H1 (cell line): ENCODE results near the gene COPA.

Experiments used
- BACH1 ChIP-seq: IDR thresholded peaks from 2 replicates; pipeline ENCODE4 v1.6.1; 2012; ENCODE audit warnings: low read length, improper control_type of control experiment
- CHD2 ChIP-seq: IDR thresholded peaks from 2 replicates; pipeline ENCODE4 v1.6.1; 2012; ENCODE audit warnings: low read length, improper control_type of control experiment
- POLR2AphosphoS5 ChIP-seq: IDR thresholded peaks from 2 replicates; pipeline ENCODE4 v1.6.1; 2011; ENCODE audit warnings: low read depth, low read length
- RBBP5 ChIP-seq: IDR thresholded peaks from 2 replicates; pipeline ENCODE4 v1.7.1; 2012; ENCODE audit warnings: low read depth, mild to moderate bottlenecking, inconsistent platforms, low read length, moderate library complexity, borderline replicate concordance
- RXRA ChIP-seq: IDR thresholded peaks from 2 replicates; pipeline ENCODE4 v1.6.1; 2011; ENCODE audit warnings: low read depth, mild to moderate bottlenecking, low read length, moderate library complexity; ENCODE audit not compliant: insufficient read depth
- SIRT6 ChIP-seq: IDR thresholded peaks from one replicate; pipeline ENCODE4 v1.7.1; 2012; ENCODE audit warnings: low read length, inconsistent platforms
- SUZ12 ChIP-seq: fragments of 200-600 bp; sonication (generic); IDR thresholded peaks from 2 replicates; pipeline ENCODE4 v1.6.1; 2012; ENCODE audit warnings: mild to moderate bottlenecking, inconsistent platforms, low read length, moderate library complexity, mixed read lengths
- YY1 ChIP-seq: IDR thresholded peaks from 2 replicates; pipeline ENCODE4 v1.6.1; 2011; ENCODE audit warnings: low read depth, mild to moderate bottlenecking, low read length
- TF ChIP-seq, protein P1 (sequence below): IDR thresholded peaks from 2 replicates; pipeline ENCODE4 v1.6.1; 2012; ENCODE audit warnings: low read length, inconsistent platforms
- TF ChIP-seq, protein P2 (sequence below): IDR thresholded peaks from 2 replicates; pipeline ENCODE4 v1.6.1; 2012; ENCODE audit warnings: inconsistent platforms
- TF ChIP-seq, protein P3 (sequence below), 3 experiments: IDR thresholded peaks; 1 replicate in 2 of 3; 2 replicates in 1 of 3; pipeline versions ENCODE4 v1.5.1 to v1.6.1; 2011; ENCODE audit warnings: low read length in 3 of 3, mild to moderate bottlenecking in 3 of 3, inconsistent platforms in 2 of 3, low read depth in 1 of 3, moderate library complexity in 1 of 3; ENCODE audit not compliant: insufficient read depth in 1 of 3; ENCODE audit errors: control extremely low read depth in 1 of 3

DNA sequence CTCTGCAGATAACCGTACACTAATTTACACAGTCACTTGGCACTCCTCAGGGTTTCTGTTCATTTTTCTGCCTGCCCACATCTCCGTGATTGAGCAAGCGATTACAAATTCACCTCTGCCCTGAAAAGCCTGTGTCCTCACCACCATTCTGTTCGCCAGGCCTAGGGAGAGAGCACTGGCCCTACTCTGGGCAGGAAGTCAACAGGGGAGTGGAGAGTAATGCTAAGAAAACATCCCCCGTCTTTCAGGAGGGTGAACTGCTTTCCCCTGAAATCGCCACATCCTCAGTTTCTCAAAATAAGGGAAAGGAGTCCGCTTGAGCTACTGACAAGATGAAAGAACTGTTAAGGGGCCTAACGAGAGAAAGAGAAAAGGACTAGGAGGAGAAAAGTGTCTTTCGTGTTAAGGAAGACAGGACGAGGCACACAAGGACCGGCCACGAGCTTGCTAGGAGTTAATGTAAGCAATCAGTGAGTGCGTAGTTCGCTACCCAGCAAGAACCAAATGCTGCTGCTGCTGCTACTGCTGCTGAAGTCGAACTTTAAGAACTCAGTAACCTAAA lies 58.7 kb downstream of the COPA start:
- TF ChIP-seq, protein P1, sequence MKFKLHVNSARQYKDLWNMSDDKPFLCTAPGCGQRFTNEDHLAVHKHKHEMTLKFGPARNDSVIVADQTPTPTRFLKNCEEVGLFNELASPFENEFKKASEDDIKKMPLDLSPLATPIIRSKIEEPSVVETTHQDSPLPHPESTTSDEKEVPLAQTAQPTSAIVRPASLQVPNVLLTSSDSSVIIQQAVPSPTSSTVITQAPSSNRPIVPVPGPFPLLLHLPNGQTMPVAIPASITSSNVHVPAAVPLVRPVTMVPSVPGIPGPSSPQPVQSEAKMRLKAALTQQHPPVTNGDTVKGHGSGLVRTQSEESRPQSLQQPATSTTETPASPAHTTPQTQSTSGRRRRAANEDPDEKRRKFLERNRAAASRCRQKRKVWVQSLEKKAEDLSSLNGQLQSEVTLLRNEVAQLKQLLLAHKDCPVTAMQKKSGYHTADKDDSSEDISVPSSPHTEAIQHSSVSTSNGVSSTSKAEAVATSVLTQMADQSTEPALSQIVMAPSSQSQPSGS: no peak
- TF ChIP-seq SUZ12 (no peak), CHD2 (no peak), RBBP5 (no peak), SIRT6 (no peak), BACH1 (no peak), YY1 (no peak), RXRA (no peak), POLR2AphosphoS5 (no peak)
- TF ChIP-seq, protein P2, sequence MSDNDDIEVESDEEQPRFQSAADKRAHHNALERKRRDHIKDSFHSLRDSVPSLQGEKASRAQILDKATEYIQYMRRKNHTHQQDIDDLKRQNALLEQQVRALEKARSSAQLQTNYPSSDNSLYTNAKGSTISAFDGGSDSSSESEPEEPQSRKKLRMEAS: no peak; the same call in 1 of the 2 replicates
- TF ChIP-seq, protein P3, sequence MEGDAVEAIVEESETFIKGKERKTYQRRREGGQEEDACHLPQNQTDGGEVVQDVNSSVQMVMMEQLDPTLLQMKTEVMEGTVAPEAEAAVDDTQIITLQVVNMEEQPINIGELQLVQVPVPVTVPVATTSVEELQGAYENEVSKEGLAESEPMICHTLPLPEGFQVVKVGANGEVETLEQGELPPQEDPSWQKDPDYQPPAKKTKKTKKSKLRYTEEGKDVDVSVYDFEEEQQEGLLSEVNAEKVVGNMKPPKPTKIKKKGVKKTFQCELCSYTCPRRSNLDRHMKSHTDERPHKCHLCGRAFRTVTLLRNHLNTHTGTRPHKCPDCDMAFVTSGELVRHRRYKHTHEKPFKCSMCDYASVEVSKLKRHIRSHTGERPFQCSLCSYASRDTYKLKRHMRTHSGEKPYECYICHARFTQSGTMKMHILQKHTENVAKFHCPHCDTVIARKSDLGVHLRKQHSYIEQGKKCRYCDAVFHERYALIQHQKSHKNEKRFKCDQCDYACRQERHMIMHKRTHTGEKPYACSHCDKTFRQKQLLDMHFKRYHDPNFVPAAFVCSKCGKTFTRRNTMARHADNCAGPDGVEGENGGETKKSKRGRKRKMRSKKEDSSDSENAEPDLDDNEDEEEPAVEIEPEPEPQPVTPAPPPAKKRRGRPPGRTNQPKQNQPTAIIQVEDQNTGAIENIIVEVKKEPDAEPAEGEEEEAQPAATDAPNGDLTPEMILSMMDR (IDR thresholded peaks at IDR 0.05; ENCODE audit: control extremely low read depth in 1 of 3, insufficient read depth in 1 of 3, low read depth in 1 of 3, low read length in 3 of 3): no peak
